ENCODE measurements around the gene NDUFA8. TPM values are rescaled to one million over a fixed set of nuclear protein-coding genes. Genes with fewer than 3 reads are reported as not detected.

The NDUFA8 gene
- total and polyA plus RNA-seq, 2 experiments from 2014 or later: 36.6 to 144 TPM

GRCh38 chr9:122193651-122194050 is 34.1 kb upstream of the NDUFA8 start (continued):
- TF ChIP-seq ZNF462 (CRISPR knock-in tag; IDR thresholded peaks at IDR 0.05) (no peak), POLR2AphosphoS5 (IDR thresholded peaks at IDR 0.05; ENCODE audit: low read depth) (no peak)

DNA sequence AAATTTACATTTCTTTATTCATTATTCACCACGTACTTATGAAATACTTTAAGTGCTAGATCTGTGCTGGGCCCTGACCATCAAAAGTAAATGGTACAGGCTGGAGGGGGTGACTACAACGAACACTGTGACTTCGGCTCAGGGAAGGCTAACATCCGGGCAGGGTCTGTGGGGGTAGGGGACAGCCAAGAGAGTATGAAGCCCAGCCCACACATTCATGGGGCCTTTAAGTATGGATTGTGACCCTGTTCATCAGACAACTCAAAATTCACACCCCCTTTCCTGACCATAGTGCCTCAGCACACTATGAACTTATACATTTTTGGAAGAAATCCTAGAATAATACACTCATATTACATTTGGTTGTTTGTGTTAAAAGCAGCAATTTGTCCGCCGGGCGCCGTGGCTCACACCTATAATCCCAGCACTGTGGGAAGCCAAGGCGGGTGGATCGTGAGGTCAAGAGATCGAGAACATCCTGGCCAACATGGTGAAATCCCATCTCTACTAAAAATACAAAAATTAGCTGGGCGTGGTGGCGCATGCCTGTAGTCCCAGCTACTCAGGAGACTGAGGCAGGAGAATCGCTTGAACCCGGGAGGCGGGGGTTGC is 33.4 kb upstream of the NDUFA8 start:
- Mint-ChIP-seq H3K9me3 (no peaks in the 10 kb centered on the region), H3K36me3 (ENCODE audit: low read depth) (no peaks in the 10 kb centered on the region; the same call in 2 of the 3 replicates), H3K4me1 (peaks cover 22% of the 10 kb centered on the region), H3K27me3 (ENCODE audit: insufficient read depth, low read depth, poor library complexity) (peaks cover 3% of the 10 kb centered on the region), H3K27ac (no peak overlapping the region), H3K4me3 (no peak overlapping the region)
- Histone ChIP-seq H3K27ac (ENCODE audit: low read depth) (no peak overlapping the region), H3K4me1 (ENCODE audit: insufficient read depth) (peaks cover 4% of the 10 kb centered on the region; the same call in 1 of the 2 replicates), H3F3A (replicated peaks; ENCODE audit: low read depth) (no peaks in the 10 kb centered on the region), H2AFZ (peak overlapping the region; percentile 74; the same call in 1 of the 2 replicates), H3K4me2 (no peak overlapping the region), H4K20me1 (replicated peaks; ENCODE audit: insufficient read depth) (no peaks in the 10 kb centered on the region), H3K36me3 (ENCODE audit: insufficient read depth) (no peaks in the 10 kb centered on the region), H3K9me2 (ENCODE audit: insufficient read depth) (no peaks in the 10 kb centered on the region), H3K79me2 (replicated peaks; ENCODE audit: insufficient read depth) (no peaks in the 10 kb centered on the region), H3K27me3 (ENCODE audit: insufficient read depth) (no peaks in the 10 kb centered on the region), H3K4me3 (no peak overlapping the region)
- DNase-seq (ENCODE audit: low spot score) (no peak), ATAC-seq (no peak)
- no peak for TF ChIP-seq EZH2phosphoT487 (IDR thresholded peaks at IDR 0.05; ENCODE audit: unreplicated experiment)
- no peak for TF ChIP-seq CREB1 (CRISPR knock-in tag; IDR thresholded peaks at IDR 0.05; ENCODE audit: low read depth)
- TF ChIP-seq EZH2 (IDR thresholded peaks at IDR 0.05; ENCODE audit: low read depth, unreplicated experiment): no peak
- TF ChIP-seq, protein P1, sequence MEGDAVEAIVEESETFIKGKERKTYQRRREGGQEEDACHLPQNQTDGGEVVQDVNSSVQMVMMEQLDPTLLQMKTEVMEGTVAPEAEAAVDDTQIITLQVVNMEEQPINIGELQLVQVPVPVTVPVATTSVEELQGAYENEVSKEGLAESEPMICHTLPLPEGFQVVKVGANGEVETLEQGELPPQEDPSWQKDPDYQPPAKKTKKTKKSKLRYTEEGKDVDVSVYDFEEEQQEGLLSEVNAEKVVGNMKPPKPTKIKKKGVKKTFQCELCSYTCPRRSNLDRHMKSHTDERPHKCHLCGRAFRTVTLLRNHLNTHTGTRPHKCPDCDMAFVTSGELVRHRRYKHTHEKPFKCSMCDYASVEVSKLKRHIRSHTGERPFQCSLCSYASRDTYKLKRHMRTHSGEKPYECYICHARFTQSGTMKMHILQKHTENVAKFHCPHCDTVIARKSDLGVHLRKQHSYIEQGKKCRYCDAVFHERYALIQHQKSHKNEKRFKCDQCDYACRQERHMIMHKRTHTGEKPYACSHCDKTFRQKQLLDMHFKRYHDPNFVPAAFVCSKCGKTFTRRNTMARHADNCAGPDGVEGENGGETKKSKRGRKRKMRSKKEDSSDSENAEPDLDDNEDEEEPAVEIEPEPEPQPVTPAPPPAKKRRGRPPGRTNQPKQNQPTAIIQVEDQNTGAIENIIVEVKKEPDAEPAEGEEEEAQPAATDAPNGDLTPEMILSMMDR (conservative IDR thresholded peaks at IDR 0.05; ENCODE audit: low read depth in 2 of 2): no peak
- no peak for TF ChIP-seq REST (IDR thresholded peaks at IDR 0.05; ENCODE audit: unreplicated experiment)
- TF ChIP-seq JUNB (IDR thresholded peaks at IDR 0.05; ENCODE audit: unreplicated experiment): no peak
- TF ChIP-seq, protein P2, sequence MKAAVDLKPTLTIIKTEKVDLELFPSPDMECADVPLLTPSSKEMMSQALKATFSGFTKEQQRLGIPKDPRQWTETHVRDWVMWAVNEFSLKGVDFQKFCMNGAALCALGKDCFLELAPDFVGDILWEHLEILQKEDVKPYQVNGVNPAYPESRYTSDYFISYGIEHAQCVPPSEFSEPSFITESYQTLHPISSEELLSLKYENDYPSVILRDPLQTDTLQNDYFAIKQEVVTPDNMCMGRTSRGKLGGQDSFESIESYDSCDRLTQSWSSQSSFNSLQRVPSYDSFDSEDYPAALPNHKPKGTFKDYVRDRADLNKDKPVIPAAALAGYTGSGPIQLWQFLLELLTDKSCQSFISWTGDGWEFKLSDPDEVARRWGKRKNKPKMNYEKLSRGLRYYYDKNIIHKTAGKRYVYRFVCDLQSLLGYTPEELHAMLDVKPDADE (IDR thresholded peaks at IDR 0.05): no peak
- no peak for TF ChIP-seq NANOG (IDR thresholded peaks at IDR 0.05; ENCODE audit: borderline replicate concordance)

Measured in GM23338 (cell line).